ENCODE measurements around the gene ZNF407. TPM values are rescaled to one million over a fixed set of nuclear protein-coding genes. Genes with fewer than 3 reads are reported as not detected.

The ZNF407 gene
- total and polyA plus RNA-seq, 12 donors: 2.5 to 14.9 (median 12.7) TPM

- 89 to 97% methylated on average over 8 of the region's 8 CpGs for WGBS, 2 donors
- ATAC-seq (no peak), DNase-seq (no peak)
- no peak for TF ChIP-seq CTCF (IDR thresholded peaks at IDR 0.05)
- intact Hi-C loops (cut with DNase I): no loop called here
- Histone ChIP-seq H3K36me3 (peaks cover 0 to 6% (median 0%) of the 10 kb centered on the region in 9 donors), H3K4me1 (no peaks in the 10 kb centered on the region), H3K27me3 (no peaks in the 10 kb centered on the region), H3K4me3 (no peak overlapping the region), H3K27ac (no peak overlapping the region), H3K9me3 (no peaks in the 10 kb centered on the region)
Observed at GRCh38 chr18:74789078-74789477, 191.4 kb downstream of the ZNF407 start.

GRCh38 chr18:74790451-74790850, 192.8 kb downstream of the ZNF407 start:
- intact Hi-C loops (cut with DNase I): no loop called here
- peaks cover 0 to 6% (median 0%) of the 10 kb centered on the region in 9 donors for H3K36me3 ChIP-seq
- DNase-seq (no peak), ATAC-seq (no peak)
- no peak for TF ChIP-seq CTCF (IDR thresholded peaks at IDR 0.05)
- no peak overlapping the region for H3K27ac ChIP-seq
- no peak overlapping the region for H3K4me3 ChIP-seq
- whole genome bisulfite sequencing, 2 donors: 83 to 96% methylated on average over 1 of the region's 1 CpG
- H3K4me1 ChIP-seq: no peaks in the 10 kb centered on the region
- H3K9me3 ChIP-seq: no peaks in the 10 kb centered on the region
- no peaks in the 10 kb centered on the region for H3K27me3 ChIP-seq

GRCh38 chr18:74791501-74792194, 194.0 kb downstream of the ZNF407 start:
- ATAC-seq: no peak
- H3K27me3 ChIP-seq: no peaks in the 10 kb centered on the region
- intact Hi-C loops (cut with DNase I): no loop called here
- 92 to 98% methylated on average over 8 of the region's 8 CpGs for WGBS, 2 donors
- no peak overlapping the region for H3K4me3 ChIP-seq
- TF ChIP-seq CTCF (IDR thresholded peaks at IDR 0.05): no peak
- no peak overlapping the region for H3K27ac ChIP-seq
- H3K4me1 ChIP-seq: peaks cover 0 to 7% (median 2%) of the 10 kb centered on the region in 9 donors
- no peaks in the 10 kb centered on the region for H3K36me3 ChIP-seq
- H3K9me3 ChIP-seq: no peaks in the 10 kb centered on the region
- DNase-seq: no peak

GRCh38 chr18:74793746-74794145, 196.1 kb downstream of the ZNF407 start:
- 71 to 81% methylated on average over 9 of the region's 9 CpGs for WGBS, 2 donors
- Histone ChIP-seq H3K4me1 (peaks cover 0 to 28% (median 9%) of the 10 kb centered on the region in 9 donors), H3K9me3 (no peaks in the 10 kb centered on the region), H3K27me3 (no peaks in the 10 kb centered on the region), H3K4me3 (no peak overlapping the region), H3K27ac (no peak overlapping the region), H3K36me3 (no peaks in the 10 kb centered on the region)
- no peak for ATAC-seq
- intact Hi-C loops (cut with DNase I): no loop called here
- no peak for DNase-seq
- TF ChIP-seq CTCF (IDR thresholded peaks at IDR 0.05): no peak
